HG02759 (cell line): ENCODE results near the gene PRLHR.

Experiments used
- ATAC-seq: cut with Tn5 transposase; IDR thresholded peaks from one replicate; pipeline ENCODE4 v1.9.1; 2021; ENCODE audit warnings: mild to moderate bottlenecking, moderate library complexity; ENCODE audit not compliant: unreplicated experiment

Gene PRLHR

DNA sequence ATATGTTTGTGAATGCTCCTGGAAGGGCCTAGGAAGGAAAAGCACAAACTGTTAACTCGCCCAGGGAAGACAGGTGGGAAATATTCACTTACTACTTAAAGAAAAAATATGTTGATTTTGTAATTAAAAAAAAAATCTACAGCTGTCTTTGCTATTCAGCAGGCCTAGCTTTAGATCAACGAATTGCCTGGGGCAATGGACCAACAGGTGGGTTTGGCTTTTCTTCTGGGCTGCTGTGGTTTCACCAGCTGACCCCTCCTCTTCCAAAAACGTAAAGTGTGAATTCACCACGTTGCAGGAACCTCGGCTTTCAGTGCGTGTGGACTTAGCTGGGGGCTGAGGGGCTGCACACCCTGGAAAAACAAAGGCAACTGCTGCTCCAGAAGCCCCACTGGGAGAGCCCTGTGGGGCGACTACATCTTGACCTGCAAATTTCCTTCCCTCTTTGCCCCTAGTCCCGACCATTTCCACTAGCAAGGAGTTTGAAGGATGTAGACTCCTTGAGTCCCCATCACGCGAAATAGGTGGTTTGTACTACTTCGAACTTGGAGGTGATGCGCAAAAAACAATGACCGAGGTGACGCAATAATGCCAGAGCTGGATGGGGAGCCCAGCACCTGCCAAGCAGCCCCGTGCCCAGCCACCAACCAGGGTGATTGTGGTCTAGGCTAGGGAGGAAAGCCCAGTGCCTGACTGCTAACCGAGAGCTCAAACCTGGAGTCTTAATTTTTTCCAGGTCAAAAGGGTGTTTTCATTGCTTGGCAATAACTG, 7.4 kb downstream of the PRLHR start:
- no peak for ATAC-seq

DNA sequence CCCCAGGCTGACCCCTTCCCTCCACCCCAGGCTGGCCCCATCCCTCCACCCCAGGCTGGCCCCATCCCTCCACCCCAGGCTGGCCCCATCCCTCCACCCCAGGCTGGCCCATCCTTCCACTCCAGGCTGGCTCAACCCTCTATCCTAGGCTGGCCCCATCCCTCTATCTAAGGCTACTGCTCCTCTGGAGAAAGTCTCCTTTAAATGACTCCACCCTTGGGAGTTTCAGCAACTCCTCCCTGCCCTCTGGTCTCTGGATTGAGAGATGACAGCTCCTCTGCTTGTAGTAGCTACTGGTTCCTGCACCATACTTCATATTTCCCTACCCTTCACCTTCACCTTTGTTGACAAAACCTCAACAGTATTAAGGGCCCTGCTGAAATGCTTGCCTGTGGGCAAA, 8.5 kb downstream of the PRLHR start:
- ATAC-seq: no peak

DNA sequence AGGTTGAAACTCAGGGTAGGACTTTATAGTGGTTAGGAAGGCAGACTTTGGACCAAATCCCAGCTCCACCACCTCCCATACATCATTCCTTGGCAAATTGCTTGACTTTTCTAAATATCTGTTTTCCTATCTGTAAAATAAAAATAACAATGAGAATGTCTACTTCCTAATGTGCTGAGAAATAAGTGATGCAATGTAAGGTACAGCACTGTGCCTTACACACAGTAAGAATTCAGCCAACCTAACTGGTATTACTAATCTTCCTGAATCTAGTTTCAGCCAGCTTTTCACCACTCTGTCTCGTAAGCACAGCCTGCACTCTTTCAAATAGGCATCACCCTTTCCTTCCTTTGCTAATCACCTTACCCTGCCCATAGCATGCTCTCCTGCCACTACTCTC, 9.7 kb downstream of the PRLHR start:
- no peak for ATAC-seq

DNA sequence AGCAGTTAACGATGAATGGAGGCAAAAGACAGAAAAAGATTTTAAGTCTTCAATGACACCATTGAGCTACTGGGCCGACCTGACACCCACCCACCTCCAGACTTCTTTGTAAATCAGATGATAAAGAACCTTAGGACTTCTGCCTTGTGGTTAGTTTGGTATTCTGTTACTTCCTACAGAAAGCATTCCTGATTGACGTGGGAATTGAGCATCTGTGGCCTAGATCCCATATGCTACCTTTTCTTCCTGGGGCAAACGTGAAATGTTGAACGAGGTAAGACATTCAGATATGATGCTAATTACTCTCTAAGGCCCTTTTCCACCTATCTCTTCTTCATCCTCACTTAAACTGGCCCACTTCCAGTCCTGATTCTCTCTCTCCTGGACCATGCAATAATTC, 10.2 kb downstream of the PRLHR start:
- ATAC-seq: no peak

DNA sequence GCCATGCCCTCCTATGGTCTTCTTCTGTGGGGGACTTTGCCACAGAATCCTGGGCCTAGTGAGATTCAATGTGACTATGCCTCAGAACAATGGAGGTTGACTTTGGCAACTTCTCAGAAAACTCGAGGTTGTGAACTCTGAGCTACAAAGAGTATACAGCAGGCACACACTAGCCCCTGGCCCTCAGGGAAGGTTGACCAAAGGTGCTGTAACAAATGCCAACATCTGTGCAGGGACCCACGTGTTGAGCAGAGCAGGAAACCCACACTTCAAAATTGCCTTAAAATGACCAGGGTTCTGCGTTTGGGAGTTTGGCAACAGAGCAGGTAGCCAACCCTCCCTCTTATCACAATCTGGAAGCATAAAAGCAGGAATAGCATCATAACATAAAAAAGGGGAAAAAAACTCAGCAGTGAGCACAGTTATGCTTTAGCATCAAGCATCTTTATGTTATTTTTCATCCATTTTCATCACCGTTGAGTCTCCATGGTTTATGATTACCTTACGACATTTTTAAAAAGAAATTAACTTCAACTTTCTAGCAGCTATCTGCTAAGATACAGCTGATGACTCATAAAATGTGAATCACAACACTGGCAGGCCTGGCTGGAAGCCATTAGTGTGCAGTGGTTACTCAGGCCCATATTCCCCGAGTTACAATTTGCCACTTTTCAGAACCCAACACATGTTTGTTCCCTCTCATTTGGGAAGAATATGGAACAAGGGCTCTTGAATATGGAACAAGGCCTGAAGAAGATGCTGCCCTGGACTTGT, 11.1 kb downstream of the PRLHR start:
- no peak for ATAC-seq

DNA sequence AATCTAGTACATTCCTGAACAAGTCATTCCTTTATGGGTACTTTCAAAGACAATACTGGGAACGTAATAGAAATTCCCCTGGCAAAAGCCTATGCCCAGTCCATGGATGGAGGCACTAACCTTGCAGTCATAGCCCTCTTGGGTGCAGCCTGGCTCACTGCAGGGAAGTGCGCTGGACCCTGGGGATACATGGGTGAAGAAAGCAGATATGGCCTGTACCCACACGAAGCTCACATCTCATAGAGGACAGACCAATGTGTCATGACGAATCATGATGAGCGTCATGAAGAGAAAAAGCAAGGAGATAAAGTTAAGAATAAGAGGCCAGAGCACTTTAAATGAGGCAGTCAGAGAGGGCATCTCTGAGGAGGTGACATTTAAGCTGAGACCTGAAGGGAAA, 11.8 kb downstream of the PRLHR start:
- no peak for ATAC-seq

DNA sequence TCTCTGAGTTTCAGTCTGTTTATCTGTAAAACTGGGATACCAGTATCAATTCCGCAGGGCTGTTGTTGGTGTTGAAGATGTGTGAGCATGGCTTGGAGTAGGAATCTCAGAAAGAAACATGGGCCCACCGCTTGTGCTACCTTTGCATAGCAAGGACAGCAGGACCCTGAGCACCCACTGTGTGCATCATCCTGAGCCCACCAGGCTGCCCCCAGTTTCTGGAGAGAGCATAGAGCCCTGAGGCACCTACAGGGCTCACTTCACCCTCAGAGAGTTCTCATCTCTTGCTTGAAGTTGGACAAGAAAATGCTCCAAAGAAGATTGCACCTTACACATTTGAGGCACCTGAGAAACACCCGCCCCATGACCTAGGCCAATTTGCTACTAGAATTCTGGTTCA, 12.9 kb downstream of the PRLHR start:
- no peak for ATAC-seq

DNA sequence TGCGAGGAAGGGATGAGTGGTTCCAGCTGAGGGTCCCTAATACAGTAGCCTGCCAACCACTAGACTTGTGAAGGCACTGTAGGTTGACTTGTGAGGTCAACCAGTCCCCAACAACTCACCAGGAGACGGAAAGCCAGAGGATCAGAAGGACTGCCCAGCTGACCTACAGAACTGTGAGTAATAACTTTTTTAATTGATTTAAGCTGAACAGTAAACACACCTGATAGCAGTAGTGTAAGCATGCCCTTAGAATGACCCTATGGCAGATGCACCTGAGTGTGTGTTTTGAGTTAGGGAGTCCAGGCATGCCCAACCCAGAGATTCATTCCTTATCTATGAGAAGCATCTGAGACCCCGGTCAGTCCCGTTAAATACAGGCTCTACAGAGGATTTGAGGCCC, 14.1 kb downstream of the PRLHR start:
- no peak for ATAC-seq

DNA sequence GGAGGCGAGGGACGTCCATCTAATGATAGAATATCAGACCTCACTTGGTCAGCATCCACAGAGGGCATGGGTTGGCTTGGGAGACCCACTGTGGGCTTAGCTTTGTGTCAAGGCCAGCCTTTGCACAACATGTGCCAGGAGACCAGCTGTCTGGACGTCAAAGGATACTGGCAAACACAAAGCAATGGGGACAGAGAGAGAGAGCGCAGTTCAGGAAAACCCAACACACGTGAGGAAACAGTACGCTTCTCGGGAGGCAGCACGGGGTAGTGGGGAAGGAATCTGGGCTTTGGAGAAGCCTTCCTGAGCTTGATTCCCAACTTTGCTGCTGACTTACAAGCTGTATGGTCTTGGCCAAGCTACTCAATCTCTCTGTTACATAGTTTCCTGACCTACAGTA, 14.7 kb downstream of the PRLHR start:
- no peak for ATAC-seq

DNA sequence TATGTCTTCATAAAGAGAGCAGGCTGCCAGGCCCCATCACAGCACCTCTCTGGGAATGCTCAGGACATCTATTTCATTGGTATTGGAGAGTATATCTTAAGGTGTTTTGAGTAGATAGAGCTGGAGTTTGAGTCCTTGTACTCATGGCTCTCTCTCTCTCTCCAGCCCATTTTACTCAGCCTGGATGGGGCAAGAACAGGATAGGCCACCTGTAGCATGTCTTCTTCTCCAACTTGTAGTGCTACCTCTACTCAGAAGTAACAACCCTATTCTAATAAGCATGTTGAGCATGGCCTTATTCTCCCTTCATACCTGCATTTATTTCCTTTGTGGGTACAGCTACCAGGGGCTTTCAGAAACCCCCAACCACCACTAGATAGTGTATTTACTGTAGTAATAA, 21.9 kb downstream of the PRLHR start:
- no peak for ATAC-seq

DNA sequence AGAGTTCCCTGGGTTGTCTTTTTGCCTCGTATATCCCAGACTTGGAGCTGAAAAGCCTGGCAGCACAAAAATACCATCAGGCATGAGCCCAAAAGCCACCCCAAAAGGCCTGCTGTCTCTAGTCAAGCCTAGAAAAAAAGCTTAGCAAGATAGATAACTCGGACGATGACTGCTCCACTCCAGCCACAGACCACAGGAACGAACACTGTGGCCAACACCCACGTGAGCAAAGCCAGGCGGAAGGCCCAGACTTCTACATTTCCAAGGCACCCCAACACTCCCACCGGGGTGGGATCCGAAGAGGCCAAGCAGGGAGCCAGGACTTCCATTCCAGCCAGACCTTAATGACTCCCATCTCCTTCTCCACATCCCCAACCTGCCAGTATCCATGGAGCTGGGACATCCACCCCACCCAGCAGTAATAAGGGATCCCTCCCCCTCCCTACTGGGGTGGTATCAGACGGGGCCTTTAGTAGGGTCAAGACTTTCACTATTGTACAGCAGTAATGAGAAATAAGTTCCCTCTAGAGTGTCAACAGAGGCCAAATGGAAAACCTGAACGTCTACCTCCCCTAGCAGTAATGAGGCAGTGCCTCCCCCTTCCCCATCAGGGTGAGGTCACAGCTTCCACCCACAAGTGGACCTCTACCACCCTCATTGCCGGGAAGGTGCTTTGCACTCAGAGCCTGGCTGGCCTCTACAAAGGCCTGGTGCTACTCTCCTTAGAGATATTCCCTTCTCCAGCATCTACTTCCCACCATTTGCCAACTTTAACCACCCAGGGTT, 23.0 kb downstream of the PRLHR start:
- no peak for ATAC-seq

DNA sequence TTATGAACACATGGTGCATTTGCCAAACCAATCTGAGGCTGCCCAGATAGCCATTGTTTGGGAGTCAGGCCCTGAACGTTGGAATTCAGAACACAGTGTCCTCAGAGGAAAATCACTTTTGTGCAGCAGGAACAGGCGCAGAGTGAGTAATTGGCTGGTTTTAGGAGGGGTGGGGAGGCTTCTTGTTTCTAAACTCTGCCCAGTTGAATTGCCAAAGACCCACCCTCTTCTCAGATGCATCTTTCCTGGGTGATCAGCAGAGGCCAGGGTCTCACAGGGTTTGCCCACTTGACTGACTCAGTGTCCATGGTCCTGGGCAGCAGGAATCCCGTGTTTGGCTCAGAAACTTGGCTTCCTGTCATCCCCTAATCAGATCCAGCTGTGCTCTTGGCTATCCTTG, 24.3 kb downstream of the PRLHR start:
- ATAC-seq: no peak

DNA sequence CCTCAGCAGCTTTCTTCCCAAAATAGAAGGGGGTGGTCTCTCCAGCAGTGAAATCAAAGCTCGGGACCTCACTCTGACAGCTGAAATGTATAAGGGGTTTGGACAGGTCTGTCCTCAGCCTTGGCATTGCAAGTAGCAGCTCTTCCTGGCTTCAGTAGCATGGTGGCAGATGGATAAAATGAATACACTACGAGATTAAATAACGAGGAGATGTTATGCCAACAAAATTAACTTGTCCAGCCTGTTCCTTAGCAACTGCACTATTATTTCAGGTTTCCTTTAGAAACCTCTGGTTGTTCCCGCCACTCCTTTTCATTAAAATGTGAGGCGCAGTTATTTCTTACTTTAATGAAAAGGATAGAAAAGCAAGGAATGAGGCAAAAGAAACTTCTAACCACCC, 24.9 kb downstream of the PRLHR start:
- ATAC-seq: no peak

DNA sequence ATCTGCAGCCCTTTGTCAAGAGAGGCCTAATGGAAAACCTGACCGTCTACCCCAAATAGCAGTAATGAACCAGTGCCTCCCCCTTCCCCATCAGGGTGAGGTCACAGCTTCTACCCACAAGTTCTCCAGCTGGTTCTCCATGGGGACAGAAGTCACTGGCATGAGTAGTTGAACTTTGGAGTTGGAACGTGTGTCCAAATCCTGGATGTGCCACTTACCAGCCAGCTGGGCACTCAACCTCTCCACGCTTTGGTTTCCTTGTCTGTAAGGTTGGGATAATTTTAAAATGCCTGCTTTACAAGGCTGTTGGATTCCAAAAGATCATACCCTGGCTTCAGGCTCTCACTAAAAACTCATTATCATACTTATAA, 25.6 kb downstream of the PRLHR start:
- no peak for ATAC-seq

DNA sequence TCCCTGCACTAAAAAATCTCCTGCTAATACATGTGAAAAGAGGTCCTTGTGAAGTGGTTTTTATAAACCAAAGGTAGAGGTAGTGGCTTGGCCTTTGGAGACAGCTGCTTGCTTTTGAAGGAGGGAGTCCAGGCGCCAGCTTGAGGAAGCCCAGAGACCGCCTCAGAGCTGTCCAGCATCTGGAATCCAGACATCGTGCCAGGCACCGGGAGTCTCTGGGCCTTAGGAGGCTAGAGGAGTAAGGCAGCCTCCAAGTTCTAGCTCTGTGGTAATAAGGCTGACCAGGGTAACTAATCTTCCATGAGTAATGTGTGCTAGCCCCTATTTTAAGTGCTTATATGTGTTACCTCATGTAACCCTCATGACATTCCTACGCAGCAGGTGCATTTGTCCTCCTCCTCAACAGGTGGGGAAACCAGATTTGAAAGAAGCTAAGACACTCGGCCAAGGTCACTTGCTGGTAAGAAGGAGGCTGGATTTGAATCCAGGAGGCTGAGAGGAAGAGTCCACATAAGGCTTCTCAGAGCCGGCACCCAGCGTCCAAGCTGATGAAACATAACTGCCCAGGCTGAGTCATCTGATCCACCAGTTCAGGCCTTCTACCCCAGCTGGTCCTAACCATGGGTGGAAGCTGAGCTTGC, 26.1 kb downstream of the PRLHR start:
- ATAC-seq: no peak

DNA sequence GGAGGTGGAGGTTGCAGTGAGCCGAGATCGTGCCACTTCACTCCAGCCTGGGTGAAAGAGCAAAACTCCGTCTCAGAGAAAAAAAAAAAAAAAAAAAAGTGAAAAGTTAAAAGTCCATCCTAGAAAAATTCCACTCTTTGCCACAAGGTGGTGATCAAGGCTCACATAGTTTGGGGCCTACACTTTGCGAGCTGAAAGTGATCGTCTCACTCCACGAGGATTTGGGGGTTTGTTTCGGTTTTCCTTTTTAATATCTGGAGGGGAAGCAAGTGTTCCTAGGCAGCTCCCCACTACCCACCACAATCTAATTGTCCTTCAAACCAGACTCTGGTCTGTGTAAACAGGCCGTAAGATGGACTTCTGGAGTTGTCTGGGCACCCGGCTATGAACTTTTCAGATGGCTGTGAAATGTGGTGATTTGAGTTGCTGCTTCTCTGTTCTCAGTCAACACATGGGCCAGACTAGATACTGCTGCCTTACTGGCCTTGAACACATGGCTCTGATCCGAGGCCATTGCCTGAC, 27.1 kb downstream of the PRLHR start:
- no peak for ATAC-seq

DNA sequence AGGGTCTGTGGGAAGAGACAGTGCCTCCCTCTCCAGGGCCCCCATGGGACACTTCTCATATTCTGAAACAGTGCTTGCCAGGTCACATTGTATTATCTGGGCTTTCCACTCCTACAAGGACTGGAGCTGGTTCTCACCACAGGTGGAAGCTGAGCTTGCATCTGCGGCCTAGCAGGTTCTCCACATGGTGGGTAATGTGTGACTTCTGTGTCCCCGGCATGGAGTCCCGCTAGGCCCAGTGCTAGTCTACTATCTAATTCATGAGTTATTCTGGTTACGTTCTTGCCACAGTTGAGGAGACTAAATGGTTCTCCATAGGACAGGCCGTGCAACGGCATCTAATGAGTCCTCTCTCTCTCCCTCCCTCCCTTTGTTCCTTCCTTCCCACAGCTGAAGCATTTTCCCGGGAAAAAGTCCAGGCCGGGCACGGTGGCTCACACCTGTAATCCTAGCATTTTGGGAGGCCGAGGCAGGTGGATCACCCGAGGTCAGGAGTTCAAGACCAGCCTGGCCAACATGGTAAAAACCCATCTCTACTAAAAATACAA, 27.7 kb downstream of the PRLHR start:
- ATAC-seq: no peak

DNA sequence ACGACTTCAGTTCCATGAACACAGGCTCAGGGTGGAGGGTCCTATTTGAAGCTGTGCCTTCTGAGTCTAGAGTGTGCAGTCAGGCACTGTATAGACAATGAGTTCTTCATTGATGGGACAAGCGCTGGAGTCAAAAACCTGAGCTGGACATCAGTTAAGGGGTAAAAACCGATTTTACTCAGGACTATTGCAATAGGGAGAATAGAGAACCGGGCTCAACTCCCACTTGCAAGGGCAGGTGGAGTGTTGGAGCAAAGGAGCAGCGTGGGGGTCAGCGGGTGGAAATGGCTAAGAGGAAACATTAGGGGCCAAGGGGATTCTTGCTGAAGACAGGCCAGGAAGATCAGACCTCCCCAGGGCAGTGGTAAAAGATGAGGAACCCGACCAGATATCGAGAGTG, 28.5 kb downstream of the PRLHR start:
- ATAC-seq: no peak

DNA sequence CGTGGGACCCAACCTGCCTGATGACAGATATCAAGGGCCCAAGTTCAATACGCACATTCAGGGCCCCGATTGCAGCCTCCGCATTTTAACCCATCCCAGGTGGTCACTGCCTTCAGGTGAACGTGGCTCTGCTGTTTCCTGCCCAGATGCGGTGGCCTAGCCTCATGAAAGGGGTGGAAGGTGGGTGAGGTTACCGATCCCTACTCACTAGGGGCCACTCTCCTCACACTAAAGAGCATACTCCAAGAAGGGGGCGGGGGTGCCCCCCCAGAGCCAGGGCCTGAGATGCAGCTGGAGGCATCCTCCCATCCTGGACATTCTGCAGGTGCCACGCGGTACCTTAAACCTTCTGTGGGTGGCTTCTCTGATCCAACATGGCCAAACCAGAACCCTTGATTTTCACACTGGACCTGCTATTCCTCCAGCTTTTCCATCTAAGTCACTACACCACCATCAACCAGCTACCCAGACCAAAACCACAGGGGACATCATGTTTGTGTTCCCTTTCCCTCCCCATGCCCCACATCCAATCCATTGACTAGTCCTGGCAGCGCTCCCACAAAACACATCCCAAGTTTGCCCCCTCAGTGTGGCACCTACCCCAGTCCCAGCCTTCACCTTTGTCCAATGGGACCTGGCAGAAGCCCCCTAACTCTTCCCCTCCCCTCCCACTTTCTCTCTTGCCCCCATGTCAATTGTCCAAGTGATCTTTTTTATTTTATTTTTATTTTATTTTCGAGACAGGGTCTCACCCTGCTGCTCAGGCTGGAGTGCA, 30.0 kb downstream of the PRLHR start:
- no peak for ATAC-seq

DNA sequence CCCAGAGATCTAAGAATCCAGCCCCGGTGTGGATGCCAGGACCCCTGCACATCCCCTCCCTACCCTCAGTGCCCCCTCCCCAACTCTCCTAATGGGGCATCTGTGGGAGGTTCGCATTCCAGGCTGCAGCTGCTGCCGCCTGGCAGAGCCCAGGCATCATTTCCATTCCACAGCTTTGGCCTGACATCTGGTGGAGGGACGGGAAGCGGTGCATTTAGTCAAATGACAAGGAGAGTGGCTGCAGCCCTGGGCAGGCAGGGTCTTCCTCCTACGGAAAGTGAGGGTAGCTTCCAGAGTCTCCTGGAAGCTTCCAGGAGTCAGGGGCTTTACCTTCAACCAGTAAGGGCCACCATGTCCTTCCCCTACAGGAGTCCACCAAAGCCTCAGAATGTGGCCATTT, 30.8 kb downstream of the PRLHR start:
- ATAC-seq: no peak
